Measurements from ENCODE around the gene SNX17.
"Not testable (repeated sequence)": the region's sequence is repeated elsewhere in the genome, so short reads cannot be mapped to it uniquely, and the experiment has no call there.

SNX17 gene, protein sequence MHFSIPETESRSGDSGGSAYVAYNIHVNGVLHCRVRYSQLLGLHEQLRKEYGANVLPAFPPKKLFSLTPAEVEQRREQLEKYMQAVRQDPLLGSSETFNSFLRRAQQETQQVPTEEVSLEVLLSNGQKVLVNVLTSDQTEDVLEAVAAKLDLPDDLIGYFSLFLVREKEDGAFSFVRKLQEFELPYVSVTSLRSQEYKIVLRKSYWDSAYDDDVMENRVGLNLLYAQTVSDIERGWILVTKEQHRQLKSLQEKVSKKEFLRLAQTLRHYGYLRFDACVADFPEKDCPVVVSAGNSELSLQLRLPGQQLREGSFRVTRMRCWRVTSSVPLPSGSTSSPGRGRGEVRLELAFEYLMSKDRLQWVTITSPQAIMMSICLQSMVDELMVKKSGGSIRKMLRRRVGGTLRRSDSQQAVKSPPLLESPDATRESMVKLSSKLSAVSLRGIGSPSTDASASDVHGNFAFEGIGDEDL

DNA sequence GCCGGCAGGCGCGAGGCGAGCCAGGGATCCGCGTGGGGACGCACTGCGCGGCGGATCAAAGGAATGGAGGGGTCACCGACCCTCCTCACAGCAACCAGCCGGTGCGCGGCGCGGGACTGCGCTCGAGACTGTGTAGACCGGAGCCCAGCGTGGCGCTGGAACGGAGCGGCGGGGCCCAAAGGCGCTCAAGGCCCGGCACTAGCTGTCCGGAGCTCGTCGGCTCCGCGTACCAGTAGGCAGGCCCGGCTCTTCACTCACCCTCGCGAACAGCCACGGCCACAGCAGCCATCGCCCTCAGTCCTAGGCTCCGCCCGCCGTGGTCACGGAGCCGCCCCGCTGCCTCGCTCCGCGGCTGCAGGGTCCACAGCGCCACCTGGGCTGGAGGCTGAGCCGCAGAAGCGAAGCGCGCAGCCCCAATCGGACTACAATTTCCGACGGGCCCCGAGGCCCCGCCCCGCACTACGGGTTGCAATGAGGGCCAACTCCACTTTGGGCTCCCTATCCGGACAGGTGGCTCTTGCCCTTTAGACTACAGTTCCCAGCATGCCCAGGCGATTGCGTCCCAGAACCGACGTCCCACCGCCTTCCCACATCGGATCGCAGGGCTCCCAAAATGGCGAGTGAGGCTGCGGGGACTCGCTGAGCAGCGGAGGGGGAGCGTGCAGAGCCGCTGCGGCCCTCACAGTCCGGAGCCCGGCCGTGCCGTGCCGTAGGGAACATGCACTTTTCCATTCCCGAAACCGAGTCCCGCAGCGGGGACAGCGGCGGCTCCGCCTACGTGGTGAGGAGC is at the start of gene SNX17, which contains the start of gene EIF2B4:
SNX17 (plus strand) TSS at position 591 of the 790 bp plus-strand sequence; CDS start at position 719, 128 bp downstream.
EIF2B4 (minus strand) TSS at position 313 of the 790 bp plus-strand sequence; CDS start at position 289, 24 bp downstream.
- peak; percentile 99 for DNase-seq (ENCODE audit: low read depth)

DNA sequence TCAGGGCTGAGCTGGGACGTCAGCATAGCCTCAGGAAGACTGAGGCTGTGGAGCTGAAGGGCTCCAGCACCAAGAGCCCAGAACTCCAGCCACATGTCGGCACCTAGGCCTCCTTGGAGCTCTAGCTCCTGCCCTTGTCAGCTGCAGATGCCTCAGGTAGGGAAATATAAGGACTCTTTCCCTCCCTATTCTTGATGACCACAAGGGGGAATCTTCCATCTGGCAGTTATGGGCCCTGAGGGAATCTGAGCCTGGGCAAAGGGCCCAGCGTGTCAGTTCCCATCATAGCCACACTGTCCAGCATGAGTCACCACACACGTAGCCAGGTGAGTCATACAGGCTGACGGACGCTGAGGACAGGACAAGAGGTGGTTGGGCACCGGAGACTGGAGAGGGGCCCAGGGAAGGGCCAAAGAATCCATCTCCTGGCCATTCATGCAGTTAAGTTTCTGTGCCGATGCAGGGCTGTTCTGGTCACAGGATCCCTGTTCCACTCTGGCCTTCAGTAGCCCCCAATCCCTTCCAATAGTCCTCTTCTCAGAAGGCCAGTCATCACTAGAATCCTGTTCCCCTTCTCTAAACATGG is 49.4 kb upstream of the SNX17 start:
- DNase-seq (ENCODE audit: low read depth) = peak; percentile 96

DNA sequence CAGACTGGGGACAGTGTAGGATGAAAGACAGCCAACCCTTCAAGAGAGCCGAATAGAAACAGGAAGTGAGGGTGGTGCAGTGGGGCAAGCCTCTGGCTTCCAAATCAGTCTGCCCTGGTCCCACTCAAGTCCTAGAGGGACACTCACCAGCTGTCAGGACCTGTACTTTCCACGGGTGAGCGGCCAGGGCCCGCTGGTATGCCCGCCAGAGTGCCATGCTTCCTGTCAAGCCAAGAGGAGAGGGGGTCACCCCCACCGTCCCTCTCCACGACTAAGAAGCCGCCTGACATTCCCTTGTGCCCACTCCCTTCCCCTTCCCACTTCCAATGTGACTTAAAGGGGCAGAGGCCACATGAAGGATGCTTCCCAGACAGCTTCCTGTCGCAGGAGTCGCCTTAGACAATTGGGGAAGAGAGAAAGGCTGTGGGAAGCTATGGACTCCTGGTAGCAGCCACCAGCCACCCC is 48.1 kb upstream of the SNX17 start:
- no peak for DNase-seq (ENCODE audit: low read depth)

DNA sequence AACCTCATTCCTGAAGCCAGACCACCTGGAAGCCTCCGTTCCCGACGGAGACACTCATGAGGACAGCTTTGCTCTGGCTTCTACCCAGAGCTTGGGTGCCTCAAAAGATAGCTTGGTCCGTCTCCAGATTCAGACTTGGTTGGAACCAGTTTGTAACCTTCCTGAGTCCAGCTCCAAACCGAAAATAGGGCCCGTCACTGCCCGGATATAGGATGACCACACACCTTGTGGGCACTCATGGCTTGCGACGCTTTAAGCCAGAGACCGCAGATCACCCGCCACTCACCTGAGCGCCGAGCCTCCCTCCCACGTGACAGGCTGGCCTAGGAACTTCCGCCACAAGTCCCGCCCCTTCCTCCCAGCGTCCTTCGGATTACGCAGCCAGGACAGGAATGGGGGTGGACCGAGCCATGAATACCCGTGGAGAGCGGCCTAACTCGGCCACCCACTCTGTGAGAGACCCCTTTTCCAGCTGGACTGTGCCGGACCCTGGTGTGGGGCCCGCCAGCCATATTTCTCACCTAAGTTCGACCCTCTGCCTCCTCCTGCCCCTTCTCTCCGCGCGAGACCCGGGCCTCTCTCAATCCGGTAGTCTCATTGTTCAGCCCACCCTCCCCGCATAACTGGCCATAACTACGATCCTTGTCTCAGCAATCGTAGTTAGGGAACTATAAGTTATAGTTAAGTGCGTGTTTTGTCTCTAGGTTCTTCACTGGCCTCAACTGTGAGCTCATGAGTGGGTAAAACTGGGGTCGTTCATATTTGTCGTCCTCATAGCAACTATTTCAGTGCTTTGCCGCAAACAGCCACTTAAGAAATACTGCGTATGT is 47.4 kb upstream of the SNX17 start, which contains the start of gene MPV17:
MPV17 (minus strand) TSS at position 332 of the 830 bp plus-strand sequence. CDS start 580 bp downstream, outside the sequence.
- peak; percentile 89 for DNase-seq (ENCODE audit: low read depth)

DNA sequence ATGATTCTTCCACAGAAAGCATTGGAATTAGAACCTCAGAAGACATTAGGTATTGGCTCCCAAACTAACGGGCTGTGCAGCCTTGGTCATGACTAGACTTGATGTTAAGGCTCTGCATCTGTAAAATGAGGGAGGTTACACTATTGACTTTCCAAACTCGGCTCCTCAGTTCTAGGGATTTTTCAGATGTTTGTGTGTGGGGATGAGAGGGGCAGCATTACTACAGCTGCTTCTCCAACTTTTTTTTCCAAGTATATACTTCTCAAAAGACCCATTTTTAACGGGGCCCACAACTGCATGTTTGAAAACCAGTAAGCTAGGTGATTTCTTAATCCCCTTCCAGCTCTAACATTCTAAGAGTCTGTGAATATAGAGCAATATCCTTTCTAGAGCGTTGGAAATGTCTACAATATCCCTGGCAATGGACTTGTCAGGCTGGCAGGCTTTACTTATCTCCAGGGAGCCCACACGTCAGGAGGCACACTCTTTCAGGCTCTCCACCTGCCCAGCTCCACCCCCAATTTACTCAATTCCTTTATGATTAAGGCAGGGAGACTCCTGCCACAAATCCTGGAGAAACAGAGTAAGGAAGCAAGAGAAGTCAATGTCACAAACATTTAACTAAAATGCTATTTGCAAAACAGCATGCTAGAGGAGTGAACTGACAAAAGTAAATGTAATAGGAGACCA is 46.7 kb upstream of the SNX17 start:
- peak; percentile 24 for DNase-seq (ENCODE audit: low read depth)

DNA sequence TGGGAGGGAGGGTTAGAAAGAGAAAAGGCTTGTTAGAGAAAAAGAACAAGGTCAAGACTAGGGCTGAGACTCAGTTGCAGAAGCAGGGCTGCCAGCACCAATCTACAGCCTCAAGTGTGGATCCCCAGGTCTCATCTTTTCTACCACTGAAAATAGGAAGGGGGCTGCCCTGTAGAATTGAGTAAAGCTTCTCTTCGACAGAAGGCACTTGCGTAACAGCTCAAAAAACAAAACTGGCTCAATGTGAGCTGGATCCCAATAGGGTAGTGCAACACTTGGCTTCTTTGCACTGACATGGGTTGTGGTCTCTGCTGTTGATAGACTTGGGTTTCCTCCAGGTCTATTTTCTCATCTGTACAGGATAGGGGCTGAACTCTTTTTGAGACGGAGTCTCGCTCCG is 45.7 kb upstream of the SNX17 start:
- no peak for DNase-seq (ENCODE audit: low read depth)

DNA sequence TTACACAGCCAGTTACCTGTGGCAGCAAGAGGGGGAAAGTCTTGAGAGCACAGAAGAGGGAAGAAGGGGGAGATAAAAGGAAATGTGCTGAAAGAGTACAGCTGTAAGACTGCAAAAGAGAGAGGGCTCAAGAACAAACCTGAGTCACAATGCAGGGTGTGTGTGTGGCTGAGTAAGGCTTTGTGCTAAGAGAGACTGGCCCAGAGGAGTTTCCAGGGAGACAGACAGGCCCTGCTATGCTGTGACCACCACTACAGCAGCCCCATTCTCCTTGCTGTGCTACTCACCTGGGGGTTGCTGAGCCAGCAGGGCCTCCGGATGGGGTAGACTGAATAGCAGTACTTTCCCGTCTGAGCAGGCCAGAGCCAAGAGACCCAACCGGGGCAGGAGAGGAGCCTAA is 35.1 kb upstream of the SNX17 start:
- no peak for DNase-seq (ENCODE audit: low read depth)

DNA sequence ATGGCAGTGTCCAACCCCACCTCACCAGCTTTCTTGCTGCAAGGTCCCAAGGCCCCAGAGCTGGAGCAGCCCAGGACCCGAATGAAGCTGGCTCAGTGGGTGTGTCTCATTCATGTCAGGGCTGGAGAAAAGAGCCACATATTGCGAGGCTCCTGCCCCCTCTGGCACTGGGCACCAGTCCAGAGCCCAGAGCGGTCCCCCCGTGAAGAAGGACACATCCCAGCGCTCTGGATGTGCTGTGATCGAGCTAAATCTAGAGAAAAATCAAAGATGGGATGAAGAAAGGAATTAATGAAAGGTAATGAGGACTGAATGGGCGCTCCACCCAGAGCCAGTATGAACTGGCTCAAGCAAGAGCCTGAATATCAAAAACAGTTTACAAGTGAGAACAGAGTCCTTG is 34.2 kb upstream of the SNX17 start:
- no peak for DNase-seq (ENCODE audit: low read depth)

DNA sequence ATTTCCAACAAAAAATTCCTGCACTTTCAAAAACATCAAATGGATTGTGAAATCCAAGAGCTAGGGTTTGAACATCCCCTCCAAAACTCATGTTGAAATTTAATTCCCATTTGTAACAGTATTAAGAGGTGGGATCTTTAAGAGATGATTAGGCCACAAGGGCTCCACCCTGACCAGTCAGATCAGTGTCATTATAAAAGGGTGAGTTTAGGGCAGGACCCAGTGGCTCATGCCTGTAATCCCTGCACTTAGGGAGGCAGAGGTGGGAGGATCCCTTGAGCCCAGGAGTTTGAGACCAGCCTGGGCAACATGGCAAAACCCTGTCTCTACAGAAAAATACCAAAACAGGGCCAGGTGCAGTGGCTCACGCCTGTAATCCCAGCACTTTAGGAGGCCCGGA is 22.8 kb upstream of the SNX17 start:
- DNase-seq (ENCODE audit: low read depth) = no peak

DNA sequence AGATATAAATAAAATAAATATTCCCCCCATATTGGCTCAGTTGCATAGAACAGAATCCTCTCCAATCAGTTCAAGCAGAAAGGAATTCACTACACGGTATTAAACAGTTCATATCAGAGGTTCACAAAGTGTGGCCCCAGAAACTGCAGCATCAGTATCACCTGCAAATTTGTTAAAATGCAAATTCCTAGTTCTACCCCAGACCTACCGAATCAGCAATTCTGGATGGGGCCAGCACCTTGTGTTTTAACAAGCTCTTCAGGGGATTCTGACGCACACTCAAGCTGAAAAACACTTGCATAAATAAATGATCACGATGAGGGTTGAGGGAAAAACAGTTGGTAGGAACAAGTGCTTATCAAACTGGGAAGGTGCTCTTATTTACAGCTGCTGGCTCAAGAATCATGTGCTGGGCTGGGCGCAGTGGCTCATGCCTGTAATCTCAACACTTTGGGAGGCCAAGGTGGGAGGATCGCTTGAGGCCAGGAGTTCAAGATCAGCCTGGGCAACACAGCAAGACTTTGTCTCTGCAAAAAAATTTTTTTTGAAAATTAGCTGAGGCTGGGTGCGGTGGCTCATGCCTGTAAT is 20.2 kb upstream of the SNX17 start:
- DNase-seq (ENCODE audit: low read depth) = no peak

DNA sequence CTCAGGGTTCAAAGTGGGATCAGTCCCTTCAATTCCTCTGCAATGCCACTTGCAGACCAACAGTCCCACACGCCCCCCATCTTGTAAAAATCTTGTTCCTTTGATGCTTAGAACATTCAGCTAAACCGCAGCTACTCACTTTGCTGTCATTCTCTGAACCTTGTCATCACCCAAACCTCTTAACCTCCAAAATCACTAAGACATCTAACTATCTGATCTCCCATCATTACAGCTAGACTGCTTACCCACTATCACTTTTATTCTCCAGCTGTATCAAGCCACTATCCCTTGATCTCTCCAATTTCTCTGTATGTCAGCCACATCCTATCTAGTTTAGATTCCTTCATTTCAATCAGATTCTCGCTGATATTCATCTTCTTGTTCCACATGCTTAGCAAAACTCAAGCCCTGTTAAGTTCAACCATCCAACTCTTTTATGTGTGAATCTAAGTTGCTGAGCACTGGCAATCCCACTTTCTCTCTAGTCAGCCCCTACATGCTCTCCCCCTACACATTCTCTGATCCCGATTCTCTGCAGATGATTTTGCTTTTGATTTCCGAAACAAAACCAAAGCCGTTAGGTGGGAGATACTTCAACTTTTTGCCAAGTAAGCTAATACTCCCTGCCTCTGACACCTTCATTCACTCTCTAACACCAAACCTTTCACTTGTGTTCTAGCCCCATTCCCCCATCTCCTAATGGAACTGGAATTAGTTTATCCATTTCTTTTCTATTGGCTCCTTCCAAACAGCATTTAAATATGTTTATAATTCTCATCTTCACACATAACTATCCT is 18.4 kb upstream of the SNX17 start:
- DNase-seq (ENCODE audit: low read depth) = no peak

DNA sequence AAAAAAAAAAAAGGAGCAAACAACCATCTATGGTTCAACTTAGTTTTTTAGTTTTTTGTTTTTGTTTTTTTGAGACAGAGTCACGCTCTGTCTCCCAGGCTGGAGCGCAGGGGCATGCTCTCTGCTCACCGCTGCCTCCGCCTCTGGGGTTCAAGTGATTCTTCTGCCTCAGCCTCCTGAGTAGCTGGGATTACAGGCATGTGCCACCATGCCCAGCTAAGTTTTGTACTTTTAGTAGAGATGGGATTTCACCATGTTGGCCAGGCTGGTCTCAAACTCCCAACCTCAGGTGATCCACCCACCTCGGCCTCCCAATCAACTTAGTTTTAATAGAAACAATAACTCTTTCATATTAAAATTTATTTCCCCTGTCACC is 17.0 kb upstream of the SNX17 start:
- not testable (repeated sequence) for DNase-seq (ENCODE audit: low read depth)

DNA sequence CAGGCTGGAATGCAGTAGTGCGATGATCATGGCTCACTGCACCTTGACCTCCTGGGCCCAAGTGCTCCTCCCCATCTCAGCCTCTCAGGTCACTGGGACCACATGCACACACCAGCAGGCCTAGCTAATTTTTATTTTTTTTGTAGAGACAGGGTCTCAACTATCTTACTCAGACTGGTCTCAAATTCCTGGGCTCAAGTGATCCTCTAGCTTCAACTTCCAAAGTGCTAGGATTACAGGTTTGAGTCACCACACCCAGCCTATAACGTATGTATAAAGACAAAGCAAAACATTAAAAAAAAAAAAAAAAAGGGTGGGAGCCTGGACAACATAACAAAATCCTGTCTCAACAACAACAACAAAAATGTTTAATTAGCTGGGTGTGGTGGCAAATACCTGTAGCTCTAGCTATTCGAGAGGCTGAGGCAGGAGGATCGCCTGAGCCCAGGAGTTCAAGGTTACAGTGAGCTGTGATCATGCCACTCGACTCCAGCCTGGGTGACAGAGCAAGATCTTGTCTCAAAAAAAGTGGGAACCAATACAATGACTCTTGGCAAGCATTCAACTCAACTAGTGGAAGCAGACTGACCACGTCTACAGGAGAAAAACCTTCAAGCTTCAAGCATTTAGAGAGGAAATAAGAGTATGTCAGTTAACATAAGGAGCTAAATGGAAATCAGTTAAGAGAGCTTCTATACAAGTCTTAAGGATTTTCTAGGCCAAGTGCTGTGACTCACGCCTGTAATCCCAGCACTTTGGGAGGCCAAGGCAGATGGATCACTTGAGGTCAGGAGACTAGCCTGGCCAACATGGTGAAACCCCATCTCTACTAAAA is 16.4 kb upstream of the SNX17 start:
- DNase-seq (ENCODE audit: low read depth) = peak; percentile 84

DNA sequence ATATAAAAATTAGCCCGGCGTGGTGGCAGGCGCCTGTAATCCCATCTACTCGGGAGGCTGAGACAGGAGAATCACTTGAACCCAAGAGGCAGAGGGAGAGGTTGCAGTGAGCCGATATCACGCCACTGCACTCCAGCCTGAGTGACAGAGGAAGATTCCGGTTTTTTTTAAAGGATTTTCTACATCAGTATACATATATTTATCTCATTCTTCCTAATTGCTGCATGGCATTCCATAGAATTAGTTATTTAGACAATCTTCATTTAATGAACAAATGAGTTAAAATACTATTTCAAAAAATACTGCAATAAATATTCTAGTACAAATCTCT is 15.9 kb upstream of the SNX17 start:
- no peak for DNase-seq (ENCODE audit: low read depth)

DNA sequence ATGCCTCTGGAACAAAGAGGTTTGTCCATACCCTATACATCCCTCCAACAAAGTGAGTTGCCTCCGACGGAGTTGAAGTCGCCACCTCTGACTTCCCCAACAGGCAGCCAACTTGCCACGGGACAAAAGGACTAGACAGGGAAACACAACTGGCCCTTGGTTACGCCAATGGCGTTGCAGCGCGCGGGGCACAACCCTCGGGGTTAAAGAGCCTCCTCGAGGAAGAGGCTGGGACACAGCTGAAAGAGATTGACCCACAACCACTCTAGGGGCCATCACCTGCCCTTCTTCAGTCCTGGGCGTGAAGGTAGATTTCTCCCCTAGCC is 14.4 kb upstream of the SNX17 start:
- DNase-seq (ENCODE audit: low read depth) = peak; percentile 49

DNA sequence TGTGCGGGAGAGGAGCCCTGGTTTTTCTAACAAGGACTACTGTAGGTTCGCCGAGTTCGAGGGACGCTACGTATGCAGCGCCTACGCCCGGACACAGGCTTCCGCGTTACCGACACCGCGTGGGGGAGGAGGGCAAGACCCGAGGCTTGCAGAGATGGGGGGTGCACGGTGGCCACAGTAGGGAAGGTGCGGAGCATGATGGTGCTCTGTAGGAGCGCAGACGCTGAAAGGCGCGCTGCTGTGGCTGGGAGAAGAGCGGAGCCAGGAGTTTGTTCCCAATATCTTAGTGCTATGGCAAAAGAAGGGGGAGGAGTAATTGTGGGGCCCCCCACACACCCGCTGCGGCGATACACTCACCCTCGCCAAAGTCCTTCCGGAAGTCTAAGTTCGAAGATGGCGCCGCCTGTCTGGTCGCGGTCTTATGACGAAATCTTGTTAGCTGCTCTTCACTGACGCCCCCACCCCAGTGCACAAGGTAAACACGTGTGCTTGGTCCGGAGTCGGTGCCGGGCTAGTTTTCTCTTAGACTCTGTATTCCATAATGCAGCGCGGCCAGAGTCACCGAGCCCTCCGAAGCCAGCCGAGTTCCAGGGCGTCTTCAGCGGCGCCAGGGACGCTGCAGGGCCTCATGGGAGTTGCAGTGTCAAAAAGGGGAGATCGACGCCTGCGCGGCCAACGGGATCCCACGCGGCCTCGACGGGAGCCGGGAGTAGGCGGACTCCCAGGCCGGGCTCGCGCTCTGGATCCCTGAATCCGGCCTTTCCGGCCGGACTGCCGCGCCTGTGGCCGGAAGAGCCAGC is 13.8 kb upstream of the SNX17 start, which contains the start of gene GTF3C2:
GTF3C2 (minus strand) TSS at position 383 of the 800 bp plus-strand sequence. CDS start 13,210 bp downstream, outside the sequence.
- peak; percentile 96 for DNase-seq (ENCODE audit: low read depth)

DNA sequence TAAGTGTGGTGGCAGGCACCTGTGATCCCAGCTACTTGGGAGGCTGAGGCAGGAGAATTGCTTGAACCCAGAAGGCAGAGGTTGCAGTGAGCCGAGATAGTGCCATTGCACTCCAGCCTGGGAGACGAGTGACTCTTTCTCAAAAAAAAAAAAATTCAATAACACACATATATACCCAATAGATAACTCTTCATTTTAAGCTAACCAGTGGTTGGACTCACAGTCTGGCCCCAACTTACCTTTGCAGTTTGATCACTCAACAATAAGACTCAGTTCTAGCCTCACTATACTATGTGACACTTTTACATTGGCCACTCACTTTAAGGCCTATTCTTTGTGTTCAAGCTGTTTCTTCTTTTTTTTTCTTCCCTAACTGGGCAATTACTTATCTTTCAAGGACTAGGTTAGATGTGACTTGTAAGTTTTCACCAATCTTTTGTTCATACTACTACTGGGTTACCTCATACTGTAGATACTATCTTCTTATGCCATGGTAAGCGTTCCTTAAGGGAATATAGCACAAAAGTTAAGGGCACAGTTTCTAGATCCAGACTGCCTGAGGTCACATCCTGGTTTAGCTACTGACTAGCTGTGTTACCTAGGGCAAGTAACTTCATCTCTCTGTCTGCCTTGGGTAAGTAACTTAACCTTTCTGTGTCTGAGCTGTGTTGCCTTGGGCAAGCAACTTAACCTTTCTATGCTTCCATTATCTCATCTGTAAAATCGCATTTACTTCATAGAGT is 7.6 kb upstream of the SNX17 start:
- no peak for DNase-seq (ENCODE audit: low read depth)
